HepG2 (cell line): Measurements from ENCODE around the gene NEURL1B. TPM values are rescaled to one million over a fixed set of nuclear protein-coding genes. Genes with fewer than 3 reads are reported as not detected.

Source experiments
- ATAC-seq: fragments of 200-7000 bp; cut with Tn5 transposase; 3 replicates; pipeline ENCODE4 v1.9.1; 2020; ENCODE audit warnings: mild to moderate bottlenecking, moderate library complexity
- BruUV-seq: library from RNA; stranded (reverse); fragments of 400-500 nt; replicated peaks from 2 replicates; lab custom pipeline; 2021; lab: Mats Ljungman, UMichigan
- CTCF ChIA-PET: fragments of 300-600 bp; formaldehyde crosslinking; extraction: SDS; loops from one replicate; lab custom pipeline; 2021; ENCODE audit warnings: low total read pairs, inconsistent platforms, low intra/inter-chr PET ratio; lab: Yijun Ruan, JAX
- POLR2A ChIA-PET: fragments of 350-600 bp; sonication (Branson Sonifier 250); formaldehyde crosslinking; loops from one replicate; lab custom pipeline; 2020; ENCODE audit warnings: antibody characterized with exemption, inconsistent platforms; lab: Yijun Ruan, JAX
- DNase-seq: peaks from one replicate; pipeline ENCODE4 v3.0.0-alpha.2; 2015; ENCODE audit warnings: low spot score
- FAIRE-seq: peaks from 3 replicates; lab custom pipeline; 2011; peaks lifted over from hg19 to GRCh38; lab: Jason Lieb, UNC
- H2AFZ ChIP-seq: one replicate; pipeline ENCODE4 v1.6.1; 2011; ENCODE audit warnings: low read length, inconsistent platforms
- H3K27ac ChIP-seq: fragments of 300-600 bp; 3 replicates; pipeline ENCODE4 v1.8.0; 2011; ENCODE audit warnings: mixed run types, mild to moderate bottlenecking, mixed read lengths, low read length, inconsistent platforms; ENCODE audit not compliant: insufficient read depth; ENCODE audit errors: extremely low read length
- H3K27me3 ChIP-seq, 2 experiments: fragments of 200-600 bp in 1 of 2; 2 replicates in 1 of 2; 3 replicates in 1 of 2; pipeline versions ENCODE4 v1.6.0 to v1.8.0; 2011; ENCODE audit warnings: low read length in 2 of 2, mild to moderate bottlenecking in 2 of 2, moderate library complexity in 2 of 2, inconsistent platforms in 1 of 2; ENCODE audit not compliant: insufficient read depth in 2 of 2, control insufficient read depth in 1 of 2
- H3K36me3 ChIP-seq, 2 experiments: fragments of 200-600 bp in 1 of 2; replicated peaks in 1 of 2; 2 replicates in 1 of 2; 3 replicates in 1 of 2; pipeline versions ENCODE4 v1.5.1 to v1.8.0; 2011; ENCODE audit warnings: low read length in 2 of 2, inconsistent platforms in 1 of 2; ENCODE audit not compliant: insufficient read depth in 2 of 2, control insufficient read depth in 1 of 2
- H3K4me1 ChIP-seq: 2 replicates; pipeline ENCODE4 v1.5.1; 2012; ENCODE audit warnings: low read length, inconsistent platforms; ENCODE audit not compliant: insufficient read depth
- H3K4me2 ChIP-seq: 2 replicates; pipeline ENCODE4 v1.6.0; 2011; ENCODE audit warnings: low read depth, low read length, inconsistent platforms
- H3K4me3 ChIP-seq, 3 experiments: fragments of 200-600 bp in 1 of 3; sonication (generic), shearing (Covaris generic) in 1 of 3; replicated peaks in 1 of 3; 2 replicates each; pipeline ENCODE4 v1.5.1; 2011 to 2016; ENCODE audit warnings: low read length in 3 of 3, inconsistent platforms in 2 of 3, low read depth in 2 of 3, mild to moderate bottlenecking in 2 of 3, control low read depth in 1 of 3, mixed read lengths in 1 of 3; ENCODE audit not compliant: insufficient read depth in 1 of 3
- H3K79me2 ChIP-seq: one replicate; pipeline ENCODE4 v1.6.1; 2011; ENCODE audit warnings: low read length, inconsistent platforms; ENCODE audit not compliant: insufficient read depth
- H3K9ac ChIP-seq: 2 replicates; pipeline ENCODE4 v1.6.0; 2011; ENCODE audit warnings: mild to moderate bottlenecking, low read depth, low read length, inconsistent platforms; ENCODE audit not compliant: insufficient read depth
- H3K9me3 ChIP-seq: 2 replicates; pipeline ENCODE4 v1.5.1; 2012; ENCODE audit warnings: mild to moderate bottlenecking, low read length
- H4K20me1 ChIP-seq: 2 replicates; pipeline ENCODE4 v1.6.0; 2011; ENCODE audit warnings: inconsistent platforms, mild to moderate bottlenecking, low read length, moderate library complexity; ENCODE audit not compliant: insufficient read depth
- IKZF1 ChIP-seq: fragments of 450-650 bp; IDR thresholded peaks from 2 replicates; pipeline ENCODE4 v1.7.1; 2016
- KDM5A ChIP-seq: fragments of 200-600 bp; sonication (generic); IDR thresholded peaks from 2 replicates; pipeline ENCODE4 v1.7.0; 2018; ENCODE audit warnings: antibody characterized with exemption, mild to moderate bottlenecking, low read length, borderline replicate concordance
- NR2C2 ChIP-seq: sonication (generic); formaldehyde crosslinking; IDR thresholded peaks from 2 replicates; pipeline ENCODE4 v1.4.0; 2020; ENCODE audit warnings: missing genetic modification reagents, mild to moderate bottlenecking, moderate library complexity, borderline replicate concordance
- PHF20 ChIP-seq: sonication (generic); formaldehyde crosslinking; IDR thresholded peaks from 2 replicates; pipeline ENCODE4 v1.5.0; 2020; ENCODE audit warnings: mild to moderate bottlenecking, missing genetic modification reagents
- TARDBP ChIP-seq: sonication (generic); formaldehyde crosslinking; IDR thresholded peaks from 2 replicates; pipeline ENCODE4 v1.8.0; 2022; ENCODE audit warnings: mild to moderate bottlenecking, missing genetic modification reagents
- ZNF10 ChIP-seq: sonication (generic); formaldehyde crosslinking; IDR thresholded peaks from 2 replicates; pipeline ENCODE4 v1.4.0; 2020; ENCODE audit warnings: mild to moderate bottlenecking, low read depth, missing genetic modification reagents, borderline replicate concordance
- ZNF180 ChIP-seq: sonication (generic); formaldehyde crosslinking; IDR thresholded peaks from 2 replicates; pipeline ENCODE4 v1.4.0; 2020; ENCODE audit warnings: low read depth, missing genetic modification reagents, borderline replicate concordance
- ZNF577 ChIP-seq: sonication (generic); formaldehyde crosslinking; IDR thresholded peaks from 2 replicates; pipeline ENCODE4 v1.4.0; 2020; ENCODE audit warnings: mild to moderate bottlenecking, low read depth, missing genetic modification reagents, borderline replicate concordance
- ZNF660 ChIP-seq: sonication (generic); formaldehyde crosslinking; IDR thresholded peaks from 2 replicates; pipeline ENCODE4 v1.5.1; 2020; ENCODE audit warnings: mild to moderate bottlenecking, low read depth, missing genetic modification reagents, borderline replicate concordance
- ZNF7 ChIP-seq: IDR thresholded peaks from 2 replicates; pipeline ENCODE4 v1.6.1; 2016; ENCODE audit warnings: missing biosample characterization, missing genetic modification reagents
- WGBS: methylation state at CpG from one replicate; pipeline ENCODE4 v1.1.6; 2017; ENCODE audit warnings: low lambda C conversion rate; 5-methylcytosine and 5-hydroxymethylcytosine counted together
- in situ Hi-C: cut with HindIII; loops from 2 replicates; pipeline ENCODE4 v1.10.0; 2017; ENCODE audit warnings: low pct_unique_long_range_greater_than_20kb; ENCODE audit not compliant: extremely low pct_ligation_motif_present
- intact Hi-C: fragments of 100-400 bp; cut with micrococcal nuclease; formaldehyde crosslinking; loops from one replicate; pipeline ENCODE4 v1.10.0; 2022; ENCODE audit not compliant: unreplicated experiment
- polyA plus RNA-seq, 8 experiments: library from polyadenylated mRNA; depleted of rRNA in 3 of 8; stranded (reverse) in 7 of 8; unstranded in 1 of 8; fragments of >200 nt; fragmentation: Illumina TruSeq in 4 of 8; extraction: Trizol in 4 of 8; gene quantifications; 2 replicates each; pipeline versions ENCODE4 v1.2.1 to v1.2.3, GENCODE V29; 2011 to 2016; ENCODE audit warnings: low read depth in 4 of 8, missing spikeins in 1 of 8, mixed read lengths in 1 of 8; ENCODE audit not compliant: insufficient read depth in 1 of 8
- total RNA-seq, 5 experiments: library from RNA; depleted of rRNA; stranded (reverse); fragments of >200 nt; fragmentation: Illumina TruSeq; extraction: Trizol; gene quantifications; 2 replicates each; pipeline ENCODE4 v1.2.3, GENCODE V29; 2016; ENCODE audit warnings: low read depth in 1 of 5
- TF ChIP-seq, protein P1 (sequence below): sonication (generic); formaldehyde crosslinking; IDR thresholded peaks from 2 replicates; pipeline ENCODE4 v1.4.0; 2020; ENCODE audit warnings: missing genetic modification reagents
- TF ChIP-seq, protein P2 (sequence below): sonication (generic); formaldehyde crosslinking; IDR thresholded peaks from 2 replicates; pipeline ENCODE4 v1.4.0; 2020; ENCODE audit warnings: missing genetic modification reagents, borderline replicate concordance

NEURL1B gene
- total and polyA plus RNA-seq, 2 of the 13 experiments (the other 11 are each of a cell fraction or from before 2014, with no cell fraction given), result 0.09 to 0.13 TPM

DNA sequence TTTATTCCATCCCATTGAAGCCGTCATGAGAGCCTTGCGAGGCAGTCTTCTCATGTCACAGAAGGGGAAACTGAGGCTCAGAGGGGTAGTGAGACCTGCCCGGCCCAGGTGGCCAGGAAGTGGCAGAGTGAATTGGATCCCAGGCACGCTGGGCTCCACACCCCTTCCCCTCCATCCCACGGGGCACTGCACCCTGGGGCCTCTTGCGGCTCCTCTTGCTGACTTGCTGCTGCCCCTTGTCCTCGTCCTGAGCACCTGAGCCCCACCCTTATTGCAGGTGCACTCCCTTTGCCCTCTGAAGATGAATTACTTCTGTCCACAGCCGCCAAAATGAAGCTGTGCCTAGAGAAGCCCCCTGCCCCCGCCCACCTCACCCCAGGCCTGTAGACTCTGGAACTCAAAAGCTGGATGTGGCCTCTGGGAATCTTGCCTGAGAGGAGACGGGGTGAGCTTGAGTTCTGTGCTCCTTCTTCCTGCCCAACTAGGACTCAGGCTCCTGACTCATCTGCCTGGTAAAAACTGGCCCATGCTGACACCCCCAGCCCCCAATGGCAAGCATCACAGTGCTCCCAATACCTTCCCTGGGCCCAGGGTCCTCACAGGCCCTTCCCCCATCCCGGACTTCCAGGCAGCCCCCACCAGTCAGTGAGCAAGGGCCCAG, 6.4 kb downstream of the NEURL1B start:
- DNase-seq, result no peak
- intact Hi-C loops (loop anchor here (10.0 kb wide), 1 partner anchor 47 kb away; no protein-coding TSS in a partner anchor), in situ Hi-C loops (no loop called here)
- Histone ChIP-seq H3K79me2 (no peaks in the 10 kb centered on the region), H3K9ac (no peak overlapping the region), H3K27ac (no peak overlapping the region), H3K4me2 (no peak overlapping the region), H3K4me1 (no peaks in the 10 kb centered on the region), H3K4me3 (no peak overlapping the region), H4K20me1 (no peaks in the 10 kb centered on the region), H3K27me3 (peaks cover 0 to 22% of the 10 kb centered on the region in 2 experiments; a peak in 2 of 5 replicates), H3K36me3 (no peaks in the 10 kb centered on the region), H2AFZ (no peak overlapping the region), H3K9me3 (no peaks in the 10 kb centered on the region)
- WGBS, result 43% methylated on average over 2 of the region's 11 CpGs
- TF ChIP-seq IKZF1 (no peak), ZNF10 (CRISPR knock-in tag) (no peak), ZNF660 (CRISPR knock-in tag) (no peak), KDM5A (no peak), ZNF577 (CRISPR knock-in tag) (no peak), NR2C2 (no peak), PHF20 (no peak), ZNF7 (CRISPR knock-in tag) (no peak), ZNF180 (CRISPR knock-in tag) (no peak), TARDBP (CRISPR knock-in tag) (no peak)
- TF ChIP-seq, protein P1, sequence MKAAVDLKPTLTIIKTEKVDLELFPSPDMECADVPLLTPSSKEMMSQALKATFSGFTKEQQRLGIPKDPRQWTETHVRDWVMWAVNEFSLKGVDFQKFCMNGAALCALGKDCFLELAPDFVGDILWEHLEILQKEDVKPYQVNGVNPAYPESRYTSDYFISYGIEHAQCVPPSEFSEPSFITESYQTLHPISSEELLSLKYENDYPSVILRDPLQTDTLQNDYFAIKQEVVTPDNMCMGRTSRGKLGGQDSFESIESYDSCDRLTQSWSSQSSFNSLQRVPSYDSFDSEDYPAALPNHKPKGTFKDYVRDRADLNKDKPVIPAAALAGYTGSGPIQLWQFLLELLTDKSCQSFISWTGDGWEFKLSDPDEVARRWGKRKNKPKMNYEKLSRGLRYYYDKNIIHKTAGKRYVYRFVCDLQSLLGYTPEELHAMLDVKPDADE (CRISPR knock-in tag), result no peak
- TF ChIP-seq, protein P2, sequence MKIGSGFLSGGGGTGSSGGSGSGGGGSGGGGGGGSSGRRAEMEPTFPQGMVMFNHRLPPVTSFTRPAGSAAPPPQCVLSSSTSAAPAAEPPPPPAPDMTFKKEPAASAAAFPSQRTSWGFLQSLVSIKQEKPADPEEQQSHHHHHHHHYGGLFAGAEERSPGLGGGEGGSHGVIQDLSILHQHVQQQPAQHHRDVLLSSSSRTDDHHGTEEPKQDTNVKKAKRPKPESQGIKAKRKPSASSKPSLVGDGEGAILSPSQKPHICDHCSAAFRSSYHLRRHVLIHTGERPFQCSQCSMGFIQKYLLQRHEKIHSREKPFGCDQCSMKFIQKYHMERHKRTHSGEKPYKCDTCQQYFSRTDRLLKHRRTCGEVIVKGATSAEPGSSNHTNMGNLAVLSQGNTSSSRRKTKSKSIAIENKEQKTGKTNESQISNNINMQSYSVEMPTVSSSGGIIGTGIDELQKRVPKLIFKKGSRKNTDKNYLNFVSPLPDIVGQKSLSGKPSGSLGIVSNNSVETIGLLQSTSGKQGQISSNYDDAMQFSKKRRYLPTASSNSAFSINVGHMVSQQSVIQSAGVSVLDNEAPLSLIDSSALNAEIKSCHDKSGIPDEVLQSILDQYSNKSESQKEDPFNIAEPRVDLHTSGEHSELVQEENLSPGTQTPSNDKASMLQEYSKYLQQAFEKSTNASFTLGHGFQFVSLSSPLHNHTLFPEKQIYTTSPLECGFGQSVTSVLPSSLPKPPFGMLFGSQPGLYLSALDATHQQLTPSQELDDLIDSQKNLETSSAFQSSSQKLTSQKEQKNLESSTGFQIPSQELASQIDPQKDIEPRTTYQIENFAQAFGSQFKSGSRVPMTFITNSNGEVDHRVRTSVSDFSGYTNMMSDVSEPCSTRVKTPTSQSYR (CRISPR knock-in tag), result no peak
- no peak for FAIRE-seq
- ATAC-seq, result no peak; the same call in 2 of the 3 replicates
- ChIA-PET CTCF (no interaction called here), POLR2A (interaction anchor here (1.6 kb wide), 1 partner anchor 13 kb away, joined by 5 read pairs; no protein-coding TSS in a partner anchor)
- BruUV-seq, result no TSS peak
